Thyroid gland (tissue), 4 donors: Measurements from ENCODE around the gene ANKRD34C. TPM values are rescaled to one million over a fixed set of nuclear protein-coding genes. Genes with fewer than 3 reads are reported as not detected.

Experiments used
- DNase-seq, 2 donors: peaks; one replicate each; pipeline ENCODE4 v3.0.0-alpha.2; 2019
- H3K27ac ChIP-seq, 3 donors: fragments of 200-600 bp; sonication (generic); 1 replicate in 2 of 3; 2 replicates in 1 of 3; pipeline ENCODE4 v1.5.1; 2016 to 2019; ENCODE audit warnings: mild to moderate bottlenecking in 1 of 3, moderate library complexity in 1 of 3
- H3K27me3 ChIP-seq: fragments of 200-600 bp; sonication (generic); one replicate; pipeline ENCODE4 v1.5.1; 2019
- H3K36me3 ChIP-seq, 2 donors: fragments of 200-600 bp; sonication (generic); one replicate each; pipeline ENCODE4 v1.5.1; 2016 to 2019
- H3K4me1 ChIP-seq, 2 donors: fragments of 200-600 bp; sonication (generic); one replicate each; pipeline ENCODE4 v1.5.1; 2017 to 2019
- H3K4me3 ChIP-seq, 3 donors: fragments of 200-600 bp; sonication (generic); replicated peaks in 1 of 3; 1 replicate in 2 of 3; 2 replicates in 1 of 3; pipeline ENCODE4 v1.5.1; 2016; ENCODE audit warnings: mild to moderate bottlenecking in 1 of 3
- H3K9me3 ChIP-seq: fragments of 200-600 bp; sonication (generic); one replicate; pipeline ENCODE4 v1.5.1; 2017
- POLR2A ChIP-seq, 2 donors: fragments of 450-650 bp; IDR thresholded peaks; one replicate each; pipeline ENCODE4 v1.6.1; 2017; ENCODE audit warnings: antibody characterized with exemption in 2 of 2, mild to moderate bottlenecking in 2 of 2, moderate library complexity in 1 of 2
- WGBS, 2 donors: methylation state at CpG; one replicate each; pipeline ENCODE4 v1.1.5; 2017; 5-methylcytosine and 5-hydroxymethylcytosine counted together
- intact Hi-C: fragments of 100-400 bp; cut with DNase I; formaldehyde crosslinking; loops from one replicate; pipeline ENCODE4 v1.15.1; 2023
- total RNA-seq, 4 donors: library from RNA; depleted of rRNA; stranded (reverse); fragments of >200 nt; gene quantifications; one replicate each; pipeline ENCODE4 v1.2.3, GENCODE V29; 2016
- TF ChIP-seq, protein P1 (sequence below), 6 experiments: fragments of 200-600 bp in 3 of 6; fragments of 450-650 bp in 3 of 6; sonication (generic) in 3 of 6; IDR thresholded peaks; one replicate each; pipeline ENCODE4 v1.5.1; 2016 to 2019; ENCODE audit warnings: antibody characterized with exemption in 6 of 6, mild to moderate bottlenecking in 2 of 6, inconsistent platforms in 1 of 6, moderate library complexity in 1 of 6

Gene ANKRD34C
- total RNA-seq, 4 donors from 2014 or later: 0.13 TPM; not detected in 3

DNA sequence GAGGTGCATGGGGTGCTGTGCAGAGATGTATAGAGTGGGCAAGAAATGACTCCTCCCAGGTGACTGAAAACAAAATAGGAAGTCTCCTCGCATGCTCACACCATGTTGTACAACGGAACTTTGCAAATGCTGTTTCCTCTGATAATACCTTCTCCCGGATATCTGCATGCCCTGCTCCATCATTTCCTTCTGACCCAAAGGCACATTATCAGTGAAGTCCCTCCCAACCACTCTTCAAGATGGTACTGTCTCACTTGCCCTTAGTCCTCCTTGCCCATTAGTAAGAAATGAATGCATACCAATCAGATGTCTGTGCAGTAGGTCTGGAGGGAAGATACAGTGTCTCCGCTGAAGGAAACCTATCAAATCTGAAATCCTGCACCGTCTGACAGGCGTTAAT lies 40.4 kb downstream of the ANKRD34C start:
- DNase-seq: no peak
- TF ChIP-seq, protein P1, sequence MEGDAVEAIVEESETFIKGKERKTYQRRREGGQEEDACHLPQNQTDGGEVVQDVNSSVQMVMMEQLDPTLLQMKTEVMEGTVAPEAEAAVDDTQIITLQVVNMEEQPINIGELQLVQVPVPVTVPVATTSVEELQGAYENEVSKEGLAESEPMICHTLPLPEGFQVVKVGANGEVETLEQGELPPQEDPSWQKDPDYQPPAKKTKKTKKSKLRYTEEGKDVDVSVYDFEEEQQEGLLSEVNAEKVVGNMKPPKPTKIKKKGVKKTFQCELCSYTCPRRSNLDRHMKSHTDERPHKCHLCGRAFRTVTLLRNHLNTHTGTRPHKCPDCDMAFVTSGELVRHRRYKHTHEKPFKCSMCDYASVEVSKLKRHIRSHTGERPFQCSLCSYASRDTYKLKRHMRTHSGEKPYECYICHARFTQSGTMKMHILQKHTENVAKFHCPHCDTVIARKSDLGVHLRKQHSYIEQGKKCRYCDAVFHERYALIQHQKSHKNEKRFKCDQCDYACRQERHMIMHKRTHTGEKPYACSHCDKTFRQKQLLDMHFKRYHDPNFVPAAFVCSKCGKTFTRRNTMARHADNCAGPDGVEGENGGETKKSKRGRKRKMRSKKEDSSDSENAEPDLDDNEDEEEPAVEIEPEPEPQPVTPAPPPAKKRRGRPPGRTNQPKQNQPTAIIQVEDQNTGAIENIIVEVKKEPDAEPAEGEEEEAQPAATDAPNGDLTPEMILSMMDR (IDR thresholded peaks at IDR 0.05): no peak
- TF ChIP-seq POLR2A (IDR thresholded peaks at IDR 0.05): no peak
- no peaks in the 10 kb centered on the region for H3K27me3 ChIP-seq
- WGBS, 2 donors: 84 to 87% methylated on average over 6 of the region's 6 CpGs
- H3K9me3 ChIP-seq: no peaks in the 10 kb centered on the region
- H3K4me1 ChIP-seq: peaks cover 3 to 8% of the 10 kb centered on the region in 2 donors
- H3K4me3 ChIP-seq: no peak overlapping the region
- intact Hi-C loops: no loop called here
- H3K36me3 ChIP-seq: peaks cover 3 to 20% of the 10 kb centered on the region in 2 donors
- H3K27ac ChIP-seq: no peak overlapping the region

DNA sequence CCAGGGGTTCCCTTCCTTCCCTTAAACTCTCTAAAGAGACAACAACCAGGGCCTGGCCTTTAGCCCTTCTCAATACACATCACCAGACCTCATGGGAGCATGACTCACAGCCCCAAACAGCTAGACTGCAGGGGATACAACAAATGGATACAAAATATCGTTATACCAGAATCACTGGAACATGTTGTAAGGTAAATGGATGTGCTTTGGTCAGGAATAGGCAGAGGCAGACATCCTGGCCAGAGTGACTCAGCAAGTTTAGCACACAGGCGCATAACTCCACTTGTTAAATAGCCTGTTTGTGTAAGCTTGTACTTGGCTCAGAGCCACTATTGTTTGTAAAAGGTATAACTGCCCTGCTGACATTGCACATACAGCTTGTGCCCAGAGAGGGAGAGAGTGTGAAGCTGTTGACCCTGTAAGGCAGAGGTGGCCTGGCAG lies 46.7 kb downstream of the ANKRD34C start:
- no peaks in the 10 kb centered on the region for H3K9me3 ChIP-seq
- no peak overlapping the region for H3K27ac ChIP-seq
- no peak overlapping the region for H3K4me3 ChIP-seq
- no peak for DNase-seq
- 76 to 78% methylated on average over 2 of the region's 2 CpGs for WGBS, 2 donors
- H3K36me3 ChIP-seq: no peaks in the 10 kb centered on the region
- peaks cover 13 to 15% of the 10 kb centered on the region in 2 donors for H3K4me1 ChIP-seq
- TF ChIP-seq, protein P1 (IDR thresholded peaks at IDR 0.05): no peak
- no peaks in the 10 kb centered on the region for H3K27me3 ChIP-seq
- intact Hi-C loops: no loop called here

Other genes starting within 250 kb of the ANKRD34C start
- under 1 TPM in 1 of 4 donors, not detected in 3; 0.40 TPM for gene RASGRF1, start 191.9 kb upstream of the ANKRD34C start, total RNA-seq
- gene TMED3, start 28.4 kb downstream of the ANKRD34C start, total RNA-seq: 100 to 1,000 TPM; 156 to 235 (median 190) TPM
- gene MINAR1, start 149.6 kb downstream of the ANKRD34C start, total RNA-seq: 1 to 10 TPM in 3 of 4 donors, under 1 TPM in 1; 0.67 to 1.3 (median 1.1) TPM